Keratinocyte (primary cell): ENCODE results near the gene RAI1. TPM values are rescaled to one million over a fixed set of nuclear protein-coding genes. Genes with fewer than 3 reads are reported as not detected.

Experiments used
- DNase-seq: peaks from one replicate; pipeline ENCODE4 v3.0.0-alpha.2; 2011; ENCODE audit warnings: low read depth, missing footprints, low spot score
- FAIRE-seq: peaks from 2 replicates; lab custom pipeline; 2011; peaks lifted over from hg19 to GRCh38; lab: Jason Lieb, UNC
- H2AFZ ChIP-seq: 2 replicates; pipeline ENCODE4 v1.6.0; 2012; ENCODE audit warnings: low read length, control low read depth, inconsistent platforms; ENCODE audit not compliant: control insufficient read depth
- H3K27ac ChIP-seq: 2 replicates; pipeline ENCODE4 v1.5.1; 2011; ENCODE audit warnings: low read length; ENCODE audit not compliant: control insufficient read depth, insufficient read depth
- H3K27me3 ChIP-seq: 3 replicates; pipeline ENCODE4 v1.6.0; 2011; ENCODE audit warnings: low read length; ENCODE audit not compliant: control insufficient read depth, insufficient read depth; ENCODE audit errors: extremely low read depth
- H3K36me3 ChIP-seq, 2 experiments: 2 replicates in 1 of 2; 3 replicates in 1 of 2; pipeline ENCODE4 v1.5.1; 2011; ENCODE audit warnings: low read length in 2 of 2, mild to moderate bottlenecking in 1 of 2; ENCODE audit not compliant: control insufficient read depth in 2 of 2, insufficient read depth in 2 of 2; ENCODE audit errors: extremely low read depth in 1 of 2
- H3K4me1 ChIP-seq: 3 replicates; pipeline ENCODE4 v1.5.1; 2011; ENCODE audit warnings: low read length; ENCODE audit not compliant: control insufficient read depth, insufficient read depth; ENCODE audit errors: extremely low read depth
- H3K4me2 ChIP-seq: 3 replicates; pipeline ENCODE4 v1.6.0; 2011; ENCODE audit warnings: low read depth, low read length; ENCODE audit not compliant: control insufficient read depth, insufficient read depth; ENCODE audit errors: extremely low read depth
- H3K4me3 ChIP-seq, 3 experiments: fragments of 200-600 bp in 1 of 3; sonication (generic) in 1 of 3; 2 replicates in 2 of 3; 3 replicates in 1 of 3; pipeline ENCODE4 v1.5.1; 2011 to 2016; ENCODE audit warnings: low read length in 3 of 3, mild to moderate bottlenecking in 3 of 3, control low read depth in 2 of 3, inconsistent platforms in 1 of 3, low read depth in 1 of 3, mixed read lengths in 1 of 3, mixed run types in 1 of 3, moderate library complexity in 1 of 3; ENCODE audit not compliant: control insufficient read depth in 2 of 3, insufficient read depth in 2 of 3; ENCODE audit errors: extremely low read depth in 1 of 3
- H3K79me2 ChIP-seq: 2 replicates; pipeline ENCODE4 v1.6.0; 2012; ENCODE audit warnings: low read length; ENCODE audit not compliant: control insufficient read depth, insufficient read depth
- H3K9ac ChIP-seq: 3 replicates; pipeline ENCODE4 v1.6.0; 2011; ENCODE audit warnings: low read length; ENCODE audit not compliant: control insufficient read depth, insufficient read depth; ENCODE audit errors: extremely low read depth
- H3K9me1 ChIP-seq: 3 replicates; pipeline ENCODE4 v1.6.0; 2011; ENCODE audit warnings: low read length; ENCODE audit not compliant: control insufficient read depth, insufficient read depth; ENCODE audit errors: extremely low read depth
- H3K9me3 ChIP-seq: 2 replicates; pipeline ENCODE4 v1.5.1; 2012; ENCODE audit warnings: low read depth, low read length; ENCODE audit not compliant: control insufficient read depth
- H4K20me1 ChIP-seq: 3 replicates; pipeline ENCODE4 v1.6.0; 2011; ENCODE audit warnings: low read length; ENCODE audit not compliant: control insufficient read depth, insufficient read depth; ENCODE audit errors: extremely low read depth
- EZH2 ChIP-seq: IDR thresholded peaks from one replicate; pipeline ENCODE4 v1.6.1; 2012; ENCODE audit warnings: inconsistent platforms, mild to moderate bottlenecking, low read length, moderate library complexity
- dilution Hi-C: fragments of 300-500 bp; cut with MboI; formaldehyde crosslinking; loops from one replicate; pipeline ENCODE4 v1.7.0; 2020; ENCODE audit warnings: low sequenced_read_pairs; ENCODE audit not compliant: extremely low pct_ligation_motif_present
- polyA plus RNA-seq, 5 experiments: library from polyadenylated mRNA; depleted of rRNA in 3 of 5; stranded (reverse) in 3 of 5; stranded (forward) in 1 of 5; unstranded in 1 of 5; fragments of >200 nt; gene quantifications; 1 replicate in 1 of 5; 2 replicates in 3 of 5; 3 replicates in 1 of 5; pipeline versions ENCODE4 v1.2.1 to v1.2.3, GENCODE V29; 2011 to 2012; ENCODE audit warnings: missing spikeins in 2 of 5, low read depth in 1 of 5, low replicate concordance in 1 of 5
- TF ChIP-seq, protein P1 (sequence below), 3 experiments: IDR thresholded peaks in 1 of 3; conservative IDR thresholded peaks in 1 of 3; optimal IDR thresholded peaks in 1 of 3; 2 replicates in 2 of 3; 3 replicates in 1 of 3; pipeline versions ENCODE3 to v1.5.1; 2011; ENCODE audit warnings: low read length in 3 of 3, mild to moderate bottlenecking in 3 of 3, moderate library complexity in 2 of 3, control low read depth in 1 of 3, inconsistent platforms in 1 of 3; ENCODE audit not compliant: insufficient read depth in 2 of 3; ENCODE audit errors: extremely low read depth in 1 of 3

The RAI1 gene
- polyA plus RNA-seq, 1 donor (not counting 4 experiments of a cell fraction or from before 2014, with no cell fraction given) = 2.6 TPM

GRCh38 chr17:17698371-17698770, 17.1 kb downstream of the RAI1 start:
- no peaks in the 10 kb centered on the region for H3K27me3 ChIP-seq
- FAIRE-seq (no peak), DNase-seq (no peak)
- H3K4me3 ChIP-seq = no peak overlapping the region
- H3K4me1 ChIP-seq = peaks cover 57% of the 10 kb centered on the region
- H4K20me1 ChIP-seq = peaks cover 42% of the 10 kb centered on the region
- dilution Hi-C loops = no loop called here
- H2AFZ ChIP-seq = no peak overlapping the region
- TF ChIP-seq EZH2 = no peak
- TF ChIP-seq, protein P1, sequence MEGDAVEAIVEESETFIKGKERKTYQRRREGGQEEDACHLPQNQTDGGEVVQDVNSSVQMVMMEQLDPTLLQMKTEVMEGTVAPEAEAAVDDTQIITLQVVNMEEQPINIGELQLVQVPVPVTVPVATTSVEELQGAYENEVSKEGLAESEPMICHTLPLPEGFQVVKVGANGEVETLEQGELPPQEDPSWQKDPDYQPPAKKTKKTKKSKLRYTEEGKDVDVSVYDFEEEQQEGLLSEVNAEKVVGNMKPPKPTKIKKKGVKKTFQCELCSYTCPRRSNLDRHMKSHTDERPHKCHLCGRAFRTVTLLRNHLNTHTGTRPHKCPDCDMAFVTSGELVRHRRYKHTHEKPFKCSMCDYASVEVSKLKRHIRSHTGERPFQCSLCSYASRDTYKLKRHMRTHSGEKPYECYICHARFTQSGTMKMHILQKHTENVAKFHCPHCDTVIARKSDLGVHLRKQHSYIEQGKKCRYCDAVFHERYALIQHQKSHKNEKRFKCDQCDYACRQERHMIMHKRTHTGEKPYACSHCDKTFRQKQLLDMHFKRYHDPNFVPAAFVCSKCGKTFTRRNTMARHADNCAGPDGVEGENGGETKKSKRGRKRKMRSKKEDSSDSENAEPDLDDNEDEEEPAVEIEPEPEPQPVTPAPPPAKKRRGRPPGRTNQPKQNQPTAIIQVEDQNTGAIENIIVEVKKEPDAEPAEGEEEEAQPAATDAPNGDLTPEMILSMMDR (optimal IDR thresholded peaks at IDR 0.05 in 1 of 3, IDR thresholded peaks at IDR 0.05 in 1 of 3, conservative IDR thresholded peaks at IDR 0.05 in 1 of 3; ENCODE audit: extremely low read depth in 1 of 3, insufficient read depth in 2 of 3, low read length in 3 of 3) = no peak
- H3K9ac ChIP-seq = no peak overlapping the region
- peaks cover 86% of the 10 kb centered on the region for H3K79me2 ChIP-seq
- H3K9me1 ChIP-seq = peaks cover 16% of the 10 kb centered on the region
- no peak overlapping the region for H3K27ac ChIP-seq
- no peaks in the 10 kb centered on the region for H3K9me3 ChIP-seq
- H3K36me3 ChIP-seq = peaks cover 9 to 12% of the 10 kb centered on the region in 2 experiments
- no peak overlapping the region for H3K4me2 ChIP-seq

DNA sequence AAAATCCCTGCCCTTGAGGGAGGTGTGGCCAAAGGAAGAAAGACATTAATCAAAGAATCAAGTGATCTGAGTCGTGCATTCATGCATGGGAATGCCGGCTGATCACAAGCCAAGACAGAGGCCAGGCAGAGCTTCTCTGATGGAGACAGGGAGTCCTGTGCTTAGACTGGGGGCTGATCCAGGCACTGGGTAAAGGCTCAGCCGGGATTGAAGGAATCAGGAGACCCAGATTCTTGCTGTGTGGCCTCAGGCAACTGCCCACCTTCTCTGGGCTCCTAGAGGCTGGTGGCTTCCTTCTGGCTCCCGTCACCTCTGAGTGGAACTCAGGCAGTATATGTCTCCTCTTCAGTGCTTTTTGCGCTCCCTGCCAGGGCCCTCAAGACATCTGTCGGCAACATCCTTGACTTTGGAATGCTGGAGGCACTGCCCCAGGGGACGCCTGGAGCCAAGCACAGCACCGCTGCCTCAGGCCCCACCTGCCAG, 17.7 kb downstream of the RAI1 start:
- DNase-seq = no peak
- peaks cover 52% of the 10 kb centered on the region for H3K4me1 ChIP-seq
- peaks cover 92% of the 10 kb centered on the region for H3K79me2 ChIP-seq
- H3K9ac ChIP-seq = peak overlapping the region; percentile 13
- dilution Hi-C loops = no loop called here
- peak overlapping the region; percentile 43 for H3K4me2 ChIP-seq
- H3K36me3 ChIP-seq = peaks cover 9 to 12% of the 10 kb centered on the region in 2 experiments
- no peaks in the 10 kb centered on the region for H3K9me3 ChIP-seq
- peaks cover 16% of the 10 kb centered on the region for H3K9me1 ChIP-seq
- peaks cover 43% of the 10 kb centered on the region for H4K20me1 ChIP-seq
- no peak for TF ChIP-seq EZH2
- TF ChIP-seq, protein P1 (optimal IDR thresholded peaks at IDR 0.05 in 1 of 3, IDR thresholded peaks at IDR 0.05 in 1 of 3, conservative IDR thresholded peaks at IDR 0.05 in 1 of 3; ENCODE audit: extremely low read depth in 1 of 3, insufficient read depth in 2 of 3, low read length in 3 of 3) = no peak
- H2AFZ ChIP-seq = no peak overlapping the region
- no peak overlapping the region for H3K4me3 ChIP-seq
- H3K27me3 ChIP-seq = no peaks in the 10 kb centered on the region
- H3K27ac ChIP-seq = no peak overlapping the region
- FAIRE-seq = peak; percentile 43
